MV-4-11 (cell line): ENCODE data around the gene TMC2.

Experiments used
- DNase-seq: peaks from one replicate; lab custom pipeline; 2025; lab: John Stamatoyannopoulos, UW

Gene TMC2

GRCh38 chr20:2585811-2586210 lies 49.4 kb downstream of the TMC2 start:
- no peak for DNase-seq

- DNase-seq = no peak
Measured at GRCh38 chr20:2593756-2594155, 57.4 kb downstream of the TMC2 start.

DNA sequence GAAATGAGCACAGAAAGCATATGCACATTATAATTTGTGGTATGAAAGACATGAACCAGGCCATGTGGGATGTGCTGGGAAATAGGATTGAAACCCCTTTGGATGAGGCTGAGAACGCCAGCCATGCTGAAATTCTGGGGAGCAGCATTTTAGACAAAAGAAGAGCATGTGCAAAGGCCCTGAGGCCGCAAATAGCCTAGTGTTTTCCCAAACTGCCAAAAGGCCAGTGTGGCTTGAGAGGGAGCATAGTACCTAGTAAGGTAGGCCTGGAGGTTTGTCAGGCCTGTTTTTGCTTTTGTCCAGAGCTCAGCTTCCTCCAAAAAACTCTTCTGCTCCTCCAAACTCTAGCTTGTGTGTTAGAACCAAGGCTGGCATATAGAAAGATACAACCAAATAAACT lies 58.7 kb downstream of the TMC2 start:
- no peak for DNase-seq

- no peak for DNase-seq
Measured at GRCh38 chr20:2596673-2597279, 60.4 kb downstream of the TMC2 start.

- DNase-seq = no peak
Measured at GRCh38 chr20:2599288-2600006, 63.1 kb downstream of the TMC2 start.

DNA sequence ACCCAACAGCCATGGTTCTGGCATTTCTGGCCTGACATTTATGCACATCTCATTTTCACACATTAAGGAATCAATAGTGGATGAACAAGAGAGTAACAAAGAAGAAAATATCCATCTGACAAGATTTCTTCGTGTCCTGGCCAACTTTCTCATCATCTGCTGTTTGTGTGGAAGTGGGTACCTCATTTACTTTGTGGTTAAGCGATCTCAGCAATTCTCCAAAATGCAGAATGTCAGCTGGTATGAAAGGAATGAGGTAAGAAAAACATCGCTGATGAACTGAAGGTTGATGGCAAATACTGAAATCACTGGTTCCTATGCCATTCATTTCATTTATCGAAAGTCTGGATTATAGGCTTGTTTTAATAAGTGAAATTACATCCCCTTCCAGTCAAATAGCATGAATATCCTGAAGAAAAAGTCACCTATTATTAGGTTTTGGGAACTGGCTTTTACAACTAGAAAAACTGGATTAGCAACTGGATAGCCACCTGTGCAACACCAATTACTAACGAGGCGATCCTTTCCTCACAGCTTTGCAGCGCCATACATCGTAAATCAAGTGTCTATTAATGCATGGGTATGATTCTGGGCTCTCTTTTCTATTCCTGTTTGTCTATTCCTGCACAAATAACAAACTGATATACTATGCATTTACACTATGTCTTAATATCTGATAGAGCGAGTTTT lies 65.8 kb downstream of the TMC2 start:
- no peak for DNase-seq

DNA sequence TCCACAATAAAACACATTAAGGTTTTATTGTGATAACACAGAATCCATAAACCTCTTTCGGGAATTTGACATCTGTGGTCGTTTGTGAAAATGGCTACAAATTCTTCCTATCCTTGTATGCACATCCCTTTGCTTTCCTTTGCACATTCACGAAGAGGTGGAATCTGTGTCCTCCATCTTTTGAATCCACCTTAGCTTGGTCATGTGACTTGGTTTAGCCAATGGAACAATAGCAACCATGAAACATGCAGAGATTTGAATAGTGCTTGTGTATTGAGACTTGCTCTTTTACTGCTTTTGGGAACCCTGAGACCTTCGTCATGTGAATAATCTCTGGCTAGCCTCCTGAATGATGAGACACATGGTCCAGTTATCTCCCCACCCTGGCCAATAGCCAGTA lies 66.4 kb downstream of the TMC2 start:
- DNase-seq = no peak

DNA sequence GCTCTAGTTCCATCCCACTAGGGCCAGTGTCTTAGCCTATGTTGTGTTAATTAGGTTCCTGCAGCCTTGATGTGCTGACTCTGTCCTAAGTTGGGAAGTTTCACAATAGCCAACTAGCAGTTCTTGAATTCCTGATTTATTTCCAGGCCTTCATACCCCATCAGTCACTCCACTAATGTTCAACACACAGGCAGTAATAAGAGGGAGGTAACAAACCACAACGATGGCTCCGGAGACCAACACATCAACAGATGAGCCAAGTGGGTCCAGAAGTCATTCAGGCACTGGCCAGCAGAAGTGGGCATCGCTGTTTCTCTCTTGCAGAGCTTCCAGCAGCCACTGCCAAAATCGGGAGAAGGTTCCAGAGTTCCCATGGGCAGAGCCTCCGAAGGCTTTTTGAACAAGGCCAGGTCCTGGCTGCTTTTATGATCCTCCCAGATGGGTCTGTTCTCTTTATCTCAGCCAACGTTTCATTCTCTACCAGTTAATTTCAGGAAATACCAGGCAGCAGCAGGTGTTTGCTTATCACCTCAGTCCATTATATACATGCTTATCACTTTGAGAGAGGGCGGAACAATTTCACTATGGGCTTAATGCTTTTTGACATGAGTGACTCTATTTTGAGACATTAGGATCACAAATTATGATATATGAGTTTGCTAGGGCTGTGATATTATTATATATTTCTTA lies 67.6 kb downstream of the TMC2 start:
- DNase-seq = no peak

DNA sequence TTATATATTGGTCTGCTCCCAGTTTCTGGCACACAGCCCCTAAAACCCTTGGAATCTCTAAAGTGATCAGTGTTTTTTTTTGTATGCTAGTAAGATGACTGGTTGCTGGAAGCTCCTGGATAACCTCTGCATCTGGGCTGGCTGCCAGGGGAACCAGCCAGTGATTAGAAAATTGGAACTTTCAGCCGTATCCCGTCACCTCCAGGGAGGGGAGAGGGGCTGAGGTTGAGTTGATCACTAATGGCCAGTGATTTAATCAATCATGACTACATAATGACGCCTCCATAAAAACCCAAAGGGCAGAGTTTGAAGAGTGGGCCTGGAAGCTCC lies 68.1 kb downstream of the TMC2 start:
- no peak for DNase-seq

DNA sequence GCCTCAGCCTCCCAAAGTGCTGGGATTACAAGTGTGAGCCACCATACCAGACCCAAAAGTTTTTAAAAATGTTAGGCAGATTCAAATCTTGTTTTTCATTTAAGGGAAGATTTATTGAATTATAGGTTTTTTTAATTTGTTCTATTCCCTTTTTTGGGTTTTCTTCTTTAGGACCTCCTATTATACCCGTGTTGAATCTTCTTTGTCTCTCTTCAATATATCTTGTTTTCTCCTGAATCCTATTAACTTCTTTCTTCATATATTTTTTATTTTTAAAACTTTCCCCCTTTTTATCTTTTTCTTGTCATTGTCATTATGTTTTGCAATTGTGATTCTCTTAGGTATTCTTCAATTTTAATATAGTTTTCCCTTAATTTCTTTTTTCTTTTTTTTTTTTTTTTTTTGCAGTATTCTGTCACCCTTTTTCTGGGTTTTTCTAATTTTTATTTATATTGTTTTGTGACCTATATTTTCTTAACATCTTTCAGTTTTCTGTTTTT lies 70.2 kb downstream of the TMC2 start:
- no peak for DNase-seq

DNA sequence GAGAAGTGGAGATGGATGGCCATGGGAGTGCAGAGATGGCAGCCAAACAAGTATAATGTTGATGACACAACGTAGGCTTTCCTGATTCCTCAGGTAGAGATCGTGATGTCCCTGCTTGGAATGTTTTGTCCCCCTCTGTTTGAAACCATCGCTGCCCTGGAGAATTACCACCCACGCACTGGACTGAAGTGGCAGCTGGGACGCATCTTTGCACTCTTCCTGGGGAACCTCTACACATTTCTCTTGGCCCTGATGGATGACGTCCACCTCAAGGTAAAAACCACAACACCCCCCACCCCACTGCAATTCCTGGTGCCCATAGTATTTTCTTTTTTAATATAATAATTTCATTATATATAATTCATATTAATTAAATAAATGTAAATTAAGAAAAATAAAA lies 74.0 kb downstream of the TMC2 start:
- no peak for DNase-seq

GRCh38 chr20:2610941-2611720 lies 74.8 kb downstream of the TMC2 start:
- DNase-seq = no peak

- DNase-seq = no peak
Measured at GRCh38 chr20:2612073-2612472, 75.7 kb downstream of the TMC2 start.

GRCh38 chr20:2616634-2617033 lies 80.3 kb downstream of the TMC2 start:
- no peak for DNase-seq

DNA sequence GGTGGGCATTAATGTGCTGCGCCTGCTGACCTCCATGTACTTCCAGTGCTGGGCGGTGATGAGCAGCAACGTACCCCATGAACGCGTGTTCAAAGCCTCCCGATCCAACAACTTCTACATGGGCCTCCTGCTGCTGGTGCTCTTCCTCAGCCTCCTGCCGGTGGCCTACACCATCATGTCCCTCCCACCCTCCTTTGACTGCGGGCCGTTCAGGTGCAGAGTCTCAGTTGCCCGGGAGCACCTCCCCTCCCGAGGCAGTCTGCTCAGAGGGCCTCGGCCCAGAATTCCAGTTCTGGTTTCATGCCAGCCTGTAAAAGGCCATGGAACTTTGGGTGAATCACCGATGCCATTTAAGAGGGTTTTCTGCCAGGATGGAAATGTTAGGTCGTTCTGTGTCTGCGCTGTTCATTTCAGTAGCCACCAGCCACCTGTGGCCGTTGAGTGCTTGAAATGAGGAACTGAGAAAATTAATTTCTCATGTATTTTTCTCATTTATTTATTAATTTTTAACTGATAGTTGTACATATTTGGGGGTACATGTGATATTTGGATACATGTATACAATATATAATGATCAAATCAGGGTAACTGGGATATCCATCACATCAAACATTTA lies 80.8 kb downstream of the TMC2 start:
- no peak for DNase-seq

GRCh38 chr20:2618815-2619214 lies 82.4 kb downstream of the TMC2 start:
- no peak for DNase-seq

- no peak for DNase-seq
Measured at GRCh38 chr20:2619337-2619736, 83.0 kb downstream of the TMC2 start.

GRCh38 chr20:2619961-2620595 lies 83.7 kb downstream of the TMC2 start:
- DNase-seq = no peak

- no peak for DNase-seq
Measured at GRCh38 chr20:2624190-2624589, 87.8 kb downstream of the TMC2 start.

DNA sequence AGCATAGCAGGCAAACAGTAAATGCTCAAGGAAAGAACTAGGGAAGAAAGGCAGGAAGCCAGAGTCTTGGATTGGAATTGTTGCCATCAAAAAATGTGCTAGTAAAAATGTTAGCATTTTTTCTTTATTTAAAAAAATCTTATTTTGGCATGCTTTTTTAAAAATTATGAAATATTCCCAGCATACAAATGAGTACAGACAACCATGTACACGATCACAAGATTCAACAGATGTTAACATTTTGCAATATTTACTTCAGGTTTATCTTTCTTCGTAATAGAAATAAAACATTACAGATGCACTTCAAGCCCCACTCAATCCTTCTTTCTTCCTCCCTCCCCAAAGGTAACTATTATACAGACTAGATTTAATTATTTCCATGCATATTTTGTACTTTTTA lies 88.7 kb downstream of the TMC2 start:
- no peak for DNase-seq
